ENCODE results near the gene PPP2R1B. TPM values are rescaled to one million over a fixed set of nuclear protein-coding genes. Genes with fewer than 3 reads are reported as not detected.

PPP2R1B gene
- total and polyA plus RNA-seq, 2 donors (not counting 1 experiment from before 2014, with no cell fraction given) = 8.2 to 37.0 TPM

GRCh38 chr11:111815489-111815888 is 49.3 kb upstream of the PPP2R1B start:
- H4K20me1 ChIP-seq (ENCODE audit: control insufficient read depth, insufficient read depth, low read length, poor library complexity, severe bottlenecking) = no peaks in the 10 kb centered on the region
- H3K4me3 ChIP-seq (ENCODE audit: control extremely low read depth in 1 of 5, extremely low read depth in 1 of 5, insufficient read depth in 1 of 5, low read depth in 2 of 5, low read length in 4 of 5) = no peak overlapping the region
- H3K9me3 ChIP-seq (ENCODE audit: control extremely low read depth in 1 of 3, control insufficient read depth in 2 of 3, insufficient read depth in 1 of 3, low read length in 2 of 3) = no peaks in the 10 kb centered on the region
- ChIA-PET CTCF (interaction anchor here (1.0 kb wide), 1 partner anchor 13 kb away, joined by 4 read pairs; no protein-coding TSS in a partner anchor), POLR2A (no interaction called here)
- Mint-ChIP-seq H3K9me3 (ENCODE audit: insufficient read depth) (no peaks in the 10 kb centered on the region), H3K4me1 (no peaks in the 10 kb centered on the region), H3K4me3 (no peak overlapping the region), H3K27ac (no peak overlapping the region), H3K27me3 (no peaks in the 10 kb centered on the region)
- no peak for DNase-seq
- intact Hi-C loops (cut with micrococcal nuclease) = no loop called here
- H3K27me3 ChIP-seq (replicated peaks in 1 of 4; ENCODE audit: control extremely low read depth in 1 of 4, control insufficient read depth in 3 of 4, insufficient read depth in 4 of 4, low read length in 3 of 4) = no peaks in the 10 kb centered on the region
- no peak overlapping the region for H3K4me2 ChIP-seq (replicated peaks; ENCODE audit: low read depth, low read length, poor library complexity, severe bottlenecking)
- H3K4me1 ChIP-seq (ENCODE audit: control insufficient read depth in 2 of 2, insufficient read depth in 2 of 2, low read length in 2 of 2) = no peaks in the 10 kb centered on the region
- H3K27ac ChIP-seq (ENCODE audit: low read length in 2 of 2) = no peak overlapping the region
- no peak overlapping the region for H3K9ac ChIP-seq (ENCODE audit: low read length)
- no peaks in the 10 kb centered on the region for H3K79me2 ChIP-seq (ENCODE audit: control insufficient read depth, insufficient read depth, low read length)
- no peak for TF ChIP-seq CTCF (IDR thresholded peaks at IDR 0.05)
- no peak for TF ChIP-seq EZH2 (IDR thresholded peaks at IDR 0.05; ENCODE audit: borderline replicate concordance, insufficient read depth, low read depth, low read length, poor library complexity, severe bottlenecking)
- peaks cover 3 to 4% of the 10 kb centered on the region in 2 experiments for H3K36me3 ChIP-seq (replicated peaks in 1 of 2; ENCODE audit: control extremely low read depth in 1 of 2, control insufficient read depth in 1 of 2, extremely low read depth in 1 of 2, insufficient read depth in 2 of 2, low read length in 1 of 2)
- ATAC-seq (ENCODE audit: low read depth) = no peak
- no CpG with 5 or more reads among the region's 1 CpG for WGBS (ENCODE audit: insufficient coverage)
- no peak overlapping the region for H2AFZ ChIP-seq (ENCODE audit: insufficient read depth, low read depth, low read length, poor library complexity, severe bottlenecking)

GRCh38 chr11:111814557-111815320 is 48.5 kb upstream of the PPP2R1B start:
- intact Hi-C loops (cut with micrococcal nuclease) = no loop called here
- Histone ChIP-seq H3K79me2 (ENCODE audit: control insufficient read depth, insufficient read depth, low read length) (no peaks in the 10 kb centered on the region), H3K4me1 (ENCODE audit: control insufficient read depth in 2 of 2, insufficient read depth in 2 of 2, low read length in 2 of 2) (no peaks in the 10 kb centered on the region), H3K4me2 (replicated peaks; ENCODE audit: low read depth, low read length, poor library complexity, severe bottlenecking) (no peak overlapping the region), H3K36me3 (replicated peaks in 1 of 2; ENCODE audit: control extremely low read depth in 1 of 2, control insufficient read depth in 1 of 2, extremely low read depth in 1 of 2, insufficient read depth in 2 of 2, low read length in 1 of 2) (peaks cover 3 to 7% of the 10 kb centered on the region in 2 experiments), H3K4me3 (ENCODE audit: control extremely low read depth in 1 of 5, extremely low read depth in 1 of 5, insufficient read depth in 1 of 5, low read depth in 2 of 5, low read length in 4 of 5) (no peak overlapping the region), H3K27ac (ENCODE audit: low read length in 2 of 2) (no peak overlapping the region), H2AFZ (ENCODE audit: insufficient read depth, low read depth, low read length, poor library complexity, severe bottlenecking) (no peak overlapping the region), H3K9me3 (ENCODE audit: control extremely low read depth in 1 of 3, control insufficient read depth in 2 of 3, insufficient read depth in 1 of 3, low read length in 2 of 3) (no peaks in the 10 kb centered on the region), H3K27me3 (replicated peaks in 1 of 4; ENCODE audit: control extremely low read depth in 1 of 4, control insufficient read depth in 3 of 4, insufficient read depth in 4 of 4, low read length in 3 of 4) (no peaks in the 10 kb centered on the region), H3K9ac (ENCODE audit: low read length) (no peak overlapping the region), H4K20me1 (ENCODE audit: control insufficient read depth, insufficient read depth, low read length, poor library complexity, severe bottlenecking) (no peaks in the 10 kb centered on the region)
- no peaks in the 10 kb centered on the region for H3K27me3 Mint-ChIP-seq
- ATAC-seq (ENCODE audit: low read depth) (no peak), DNase-seq (no peak)
- no peaks in the 10 kb centered on the region for H3K4me1 Mint-ChIP-seq
- ChIA-PET POLR2A (no interaction called here), CTCF (interaction anchor here (1.0 kb wide), 1 partner anchor 12 kb away, joined by 4 read pairs; no protein-coding TSS in a partner anchor)
- TF ChIP-seq CTCF (IDR thresholded peaks at IDR 0.05) (no peak), EZH2 (IDR thresholded peaks at IDR 0.05; ENCODE audit: borderline replicate concordance, insufficient read depth, low read depth, low read length, poor library complexity, severe bottlenecking) (no peak)
- H3K4me3 Mint-ChIP-seq = no peak overlapping the region
- H3K27ac Mint-ChIP-seq = no peak overlapping the region
- no peaks in the 10 kb centered on the region for H3K9me3 Mint-ChIP-seq (ENCODE audit: insufficient read depth)
- 97% methylated on average over 5 of the region's 8 CpGs for WGBS (ENCODE audit: insufficient coverage)
